ENCODE data around the gene MINDY4.

MINDY4 gene

DNA sequence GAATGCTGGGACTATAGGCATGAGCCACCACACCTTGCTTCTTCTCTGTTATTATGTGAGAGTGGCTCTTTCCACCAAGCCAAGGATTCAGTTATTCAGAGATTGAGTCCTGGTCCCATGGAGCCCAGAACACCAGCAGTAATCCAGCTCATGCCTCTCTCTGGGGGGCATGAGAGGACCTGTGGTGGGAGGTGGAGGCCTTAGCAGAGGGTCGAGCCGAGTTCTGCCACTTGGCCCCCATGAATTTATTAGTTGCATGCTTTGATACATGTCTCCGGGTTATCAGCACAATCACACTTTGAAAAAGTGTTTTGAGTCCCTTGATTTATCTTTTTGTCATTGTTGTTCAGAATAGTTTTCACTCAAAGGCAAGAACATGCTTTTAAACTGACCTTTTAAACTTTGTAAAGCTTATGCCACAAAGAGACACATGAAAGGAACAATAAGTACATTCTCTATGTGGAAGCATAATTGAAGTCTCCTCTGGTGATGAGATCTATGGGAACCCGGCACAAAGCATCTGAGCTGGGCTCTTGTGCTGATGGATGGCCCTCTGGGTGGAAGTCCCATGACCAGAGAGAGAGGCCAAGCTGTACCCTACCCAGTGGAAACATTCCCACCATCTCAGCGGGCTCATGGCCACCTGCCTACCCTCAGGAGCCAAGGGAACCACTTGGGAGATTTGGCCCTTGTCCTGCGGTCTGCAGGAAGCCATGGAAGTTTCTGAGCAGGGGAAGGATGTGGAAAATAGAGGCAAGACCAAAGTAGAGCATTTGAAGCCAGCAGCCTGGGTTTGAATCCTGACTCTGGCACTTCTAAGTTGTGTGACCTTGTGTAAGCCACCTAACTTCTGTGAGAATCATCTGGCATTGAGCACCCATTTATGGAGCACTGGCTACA lies 53.9 kb downstream of the MINDY4 start:
- TF ChIP-seq ZNF121 (tag by site-specific recombination; IDR thresholded peaks at IDR 0.05) (no peak), ZNF24 (tag by site-specific recombination; IDR thresholded peaks at IDR 0.05) (no peak), GFI1B (tag by site-specific recombination; IDR thresholded peaks at IDR 0.05) (no peak), ZNF561 (tag by site-specific recombination; IDR thresholded peaks at IDR 0.05; ENCODE audit: borderline replicate concordance) (no peak), SCRT1 (tag by site-specific recombination; IDR thresholded peaks at IDR 0.05; ENCODE audit: borderline replicate concordance) (no peak), GLIS1 (tag by site-specific recombination; IDR thresholded peaks at IDR 0.05) (no peak)
- TF ChIP-seq, protein P1, sequence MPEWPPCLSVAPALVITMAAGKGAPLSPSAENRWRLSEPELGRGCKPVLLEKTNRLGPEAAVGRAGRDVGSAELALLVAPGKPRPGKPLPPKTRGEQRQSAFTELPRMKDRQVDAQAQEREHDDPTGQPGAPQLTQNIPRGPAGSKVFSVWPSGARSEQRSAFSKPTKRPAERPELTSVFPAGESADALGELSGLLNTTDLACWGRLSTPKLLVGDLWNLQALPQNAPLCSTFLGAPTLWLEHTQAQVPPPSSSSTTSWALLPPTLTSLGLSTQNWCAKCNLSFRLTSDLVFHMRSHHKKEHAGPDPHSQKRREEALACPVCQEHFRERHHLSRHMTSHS (tag by site-specific recombination; IDR thresholded peaks at IDR 0.05) = no peak
- no peak overlapping the region for H3K27ac ChIP-seq (ENCODE audit: extremely low read depth, low read depth, low read length)
- H3K4me1 ChIP-seq (ENCODE audit: control insufficient read depth, insufficient read depth, low read length) = no peaks in the 10 kb centered on the region; the same call in 1 of the 2 replicates
- POLR2A ChIA-PET = no interaction called here
- no peaks in the 10 kb centered on the region for H3K36me3 ChIP-seq (ENCODE audit: control insufficient read depth in 2 of 2, insufficient read depth in 1 of 2, low read length in 2 of 2)
- H3K9me3 ChIP-seq (ENCODE audit: control insufficient read depth, insufficient read depth, low read depth, low read length) = no peaks in the 10 kb centered on the region
- H3K4me3 ChIP-seq (ENCODE audit: low read depth, low read length) = no peak overlapping the region
- CTCF ChIA-PET = interaction anchor here (0.6 kb wide), 1 partner anchor 60 kb away, joined by 3 read pairs; no protein-coding TSS in a partner anchor

DNA sequence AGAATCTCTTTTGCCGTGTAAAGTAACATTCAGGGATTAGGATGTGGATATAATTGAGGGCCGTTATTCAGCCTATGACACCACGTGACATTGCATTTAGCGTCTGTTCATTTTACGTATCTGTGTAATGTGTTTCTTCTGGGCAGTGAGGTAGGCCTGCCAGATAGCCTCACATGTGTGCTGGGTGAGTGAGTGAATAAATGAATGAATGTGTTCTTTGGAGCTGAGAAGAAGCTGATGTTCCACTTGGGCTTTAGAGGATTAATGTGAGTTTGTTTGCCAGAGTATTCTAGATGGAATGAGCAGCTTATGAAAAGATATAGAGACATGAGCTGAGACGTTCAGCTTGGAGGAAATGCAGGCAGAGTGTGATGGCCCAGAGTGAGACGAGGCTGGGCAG lies 55.0 kb downstream of the MINDY4 start:
- H3K4me1 ChIP-seq (ENCODE audit: control insufficient read depth, insufficient read depth, low read length) = no peaks in the 10 kb centered on the region; the same call in 1 of the 2 replicates
- ChIA-PET CTCF (no interaction called here), POLR2A (no interaction called here)
- H3K4me3 ChIP-seq (ENCODE audit: low read depth, low read length) = no peak overlapping the region
- H3K27ac ChIP-seq (ENCODE audit: extremely low read depth, low read depth, low read length) = no peak overlapping the region
- no peaks in the 10 kb centered on the region for H3K36me3 ChIP-seq (ENCODE audit: control insufficient read depth in 2 of 2, insufficient read depth in 1 of 2, low read length in 2 of 2)
- TF ChIP-seq MZF1 (tag by site-specific recombination; IDR thresholded peaks at IDR 0.05; ENCODE audit: borderline replicate concordance) (no peak), ZNF366 (tag by site-specific recombination; conservative IDR thresholded peaks at IDR 0.05) (no peak), ZNF391 (tag by site-specific recombination; IDR thresholded peaks at IDR 0.05; ENCODE audit: borderline replicate concordance, low read depth) (no peak), ZNF510 (tag by site-specific recombination; IDR thresholded peaks at IDR 0.05; ENCODE audit: insufficient replicate concordance) (no peak), ZNF624 (tag by site-specific recombination; IDR thresholded peaks at IDR 0.05) (no peak), OSR2 (tag by site-specific recombination; IDR thresholded peaks at IDR 0.05) (no peak), ZNF600 (tag by site-specific recombination; IDR thresholded peaks at IDR 0.05) (no peak)
- TF ChIP-seq, protein P2, sequence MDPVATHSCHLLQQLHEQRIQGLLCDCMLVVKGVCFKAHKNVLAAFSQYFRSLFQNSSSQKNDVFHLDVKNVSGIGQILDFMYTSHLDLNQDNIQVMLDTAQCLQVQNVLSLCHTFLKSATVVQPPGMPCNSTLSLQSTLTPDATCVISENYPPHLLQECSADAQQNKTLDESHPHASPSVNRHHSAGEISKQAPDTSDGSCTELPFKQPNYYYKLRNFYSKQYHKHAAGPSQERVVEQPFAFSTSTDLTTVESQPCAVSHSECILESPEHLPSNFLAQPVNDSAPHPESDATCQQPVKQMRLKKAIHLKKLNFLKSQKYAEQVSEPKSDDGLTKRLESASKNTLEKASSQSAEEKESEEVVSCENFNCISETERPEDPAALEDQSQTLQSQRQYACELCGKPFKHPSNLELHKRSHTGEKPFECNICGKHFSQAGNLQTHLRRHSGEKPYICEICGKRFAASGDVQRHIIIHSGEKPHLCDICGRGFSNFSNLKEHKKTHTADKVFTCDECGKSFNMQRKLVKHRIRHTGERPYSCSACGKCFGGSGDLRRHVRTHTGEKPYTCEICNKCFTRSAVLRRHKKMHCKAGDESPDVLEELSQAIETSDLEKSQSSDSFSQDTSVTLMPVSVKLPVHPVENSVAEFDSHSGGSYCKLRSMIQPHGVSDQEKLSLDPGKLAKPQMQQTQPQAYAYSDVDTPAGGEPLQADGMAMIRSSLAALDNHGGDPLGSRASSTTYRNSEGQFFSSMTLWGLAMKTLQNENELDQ (tag by site-specific recombination; IDR thresholded peaks at IDR 0.05; ENCODE audit: low read depth) = no peak
- H3K9me3 ChIP-seq (ENCODE audit: control insufficient read depth, insufficient read depth, low read depth, low read length) = no peaks in the 10 kb centered on the region

DNA sequence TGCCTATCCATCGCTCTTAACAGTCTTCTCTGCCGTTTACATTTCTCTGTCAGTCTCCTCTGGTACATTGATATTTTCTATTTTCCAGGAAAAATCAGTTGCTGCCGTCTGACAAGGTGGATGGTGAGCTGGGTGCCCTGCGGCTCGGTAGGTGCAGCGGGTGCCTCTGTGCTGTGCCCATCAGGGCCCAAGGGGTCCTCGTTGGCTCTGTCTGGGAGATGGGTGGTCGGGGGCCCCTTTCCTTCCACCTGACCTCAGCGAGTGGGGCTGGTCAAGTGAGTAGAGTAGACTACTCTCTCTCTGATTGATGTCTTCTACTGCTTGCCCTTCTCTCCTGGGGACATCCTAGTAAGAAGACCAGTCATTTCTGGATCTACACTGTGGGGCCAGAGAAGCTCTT lies 57.4 kb downstream of the MINDY4 start:
- H3K36me3 ChIP-seq (ENCODE audit: control insufficient read depth in 2 of 2, insufficient read depth in 1 of 2, low read length in 2 of 2) = no peaks in the 10 kb centered on the region
- POLR2A ChIA-PET = no interaction called here
- CTCF ChIA-PET = no interaction called here
- TF ChIP-seq ZNF350 (tag by site-specific recombination; IDR thresholded peaks at IDR 0.05) = no peak
- TF ChIP-seq ZNF544 (tag by site-specific recombination; IDR thresholded peaks at IDR 0.05) = no peak
- TF ChIP-seq KLF10 (tag by site-specific recombination; IDR thresholded peaks at IDR 0.05) = no peak
- TF ChIP-seq, protein P3, sequence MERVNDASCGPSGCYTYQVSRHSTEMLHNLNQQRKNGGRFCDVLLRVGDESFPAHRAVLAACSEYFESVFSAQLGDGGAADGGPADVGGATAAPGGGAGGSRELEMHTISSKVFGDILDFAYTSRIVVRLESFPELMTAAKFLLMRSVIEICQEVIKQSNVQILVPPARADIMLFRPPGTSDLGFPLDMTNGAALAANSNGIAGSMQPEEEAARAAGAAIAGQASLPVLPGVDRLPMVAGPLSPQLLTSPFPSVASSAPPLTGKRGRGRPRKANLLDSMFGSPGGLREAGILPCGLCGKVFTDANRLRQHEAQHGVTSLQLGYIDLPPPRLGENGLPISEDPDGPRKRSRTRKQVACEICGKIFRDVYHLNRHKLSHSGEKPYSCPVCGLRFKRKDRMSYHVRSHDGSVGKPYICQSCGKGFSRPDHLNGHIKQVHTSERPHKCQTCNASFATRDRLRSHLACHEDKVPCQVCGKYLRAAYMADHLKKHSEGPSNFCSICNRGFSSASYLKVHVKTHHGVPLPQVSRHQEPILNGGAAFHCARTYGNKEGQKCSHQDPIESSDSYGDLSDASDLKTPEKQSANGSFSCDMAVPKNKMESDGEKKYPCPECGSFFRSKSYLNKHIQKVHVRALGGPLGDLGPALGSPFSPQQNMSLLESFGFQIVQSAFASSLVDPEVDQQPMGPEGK (tag by site-specific recombination; IDR thresholded peaks at IDR 0.05) = no peak
- no peak for TF ChIP-seq ZNF76 (tag by site-specific recombination; IDR thresholded peaks at IDR 0.05; ENCODE audit: borderline replicate concordance, low read depth)
- no peak for TF ChIP-seq ZNF549 (tag by site-specific recombination; IDR thresholded peaks at IDR 0.05)
- TF ChIP-seq KLF1 (tag by site-specific recombination; IDR thresholded peaks at IDR 0.05) = no peak
- TF ChIP-seq ZBTB1 (tag by site-specific recombination; IDR thresholded peaks at IDR 0.05) = no peak
- TF ChIP-seq ZNF174 (tag by site-specific recombination; IDR thresholded peaks at IDR 0.05) = no peak
- TF ChIP-seq ZNF777 (tag by site-specific recombination; IDR thresholded peaks at IDR 0.05; ENCODE audit: borderline replicate concordance) = no peak
- no peak for TF ChIP-seq ZFP41 (tag by site-specific recombination; IDR thresholded peaks at IDR 0.05; ENCODE audit: borderline replicate concordance)
- no peak for TF ChIP-seq ZBTB7A (tag by site-specific recombination; IDR thresholded peaks at IDR 0.05; ENCODE audit: low read depth)
- no peak for TF ChIP-seq ZEB2 (tag by site-specific recombination; IDR thresholded peaks at IDR 0.05)

More for the DNA sequence above, 57.4 kb downstream of the MINDY4 start:
- H3K27ac ChIP-seq (ENCODE audit: extremely low read depth, low read depth, low read length) = no peak overlapping the region
- no peak overlapping the region for H3K4me3 ChIP-seq (ENCODE audit: low read depth, low read length)
- H3K9me3 ChIP-seq (ENCODE audit: control insufficient read depth, insufficient read depth, low read depth, low read length) = no peaks in the 10 kb centered on the region
- H3K4me1 ChIP-seq (ENCODE audit: control insufficient read depth, insufficient read depth, low read length) = no peaks in the 10 kb centered on the region; the same call in 1 of the 2 replicates
